HepG2 (cell line): ENCODE measurements around the gene NT5DC2. TPM values are rescaled to one million over a fixed set of nuclear protein-coding genes. Genes with fewer than 3 reads are reported as not detected.

ENCODE experiments used
- ATAC-seq: fragments of 200-7000 bp; cut with Tn5 transposase; 3 replicates; pipeline ENCODE4 v1.9.1; 2020; ENCODE audit warnings: mild to moderate bottlenecking, moderate library complexity
- BruUV-seq: library from RNA; stranded (reverse); fragments of 400-500 nt; replicated peaks from 2 replicates; lab custom pipeline; 2021; lab: Mats Ljungman, UMichigan
- CTCF ChIA-PET: fragments of 300-600 bp; formaldehyde crosslinking; extraction: SDS; loops from one replicate; lab custom pipeline; 2021; ENCODE audit warnings: low total read pairs, inconsistent platforms, low intra/inter-chr PET ratio; lab: Yijun Ruan, JAX
- POLR2A ChIA-PET: fragments of 350-600 bp; sonication (Branson Sonifier 250); formaldehyde crosslinking; loops from one replicate; lab custom pipeline; 2020; ENCODE audit warnings: antibody characterized with exemption, inconsistent platforms; lab: Yijun Ruan, JAX
- DNase-seq: peaks from one replicate; pipeline ENCODE4 v3.0.0-alpha.2; 2015; ENCODE audit warnings: low spot score
- FAIRE-seq: peaks from 3 replicates; lab custom pipeline; 2011; peaks lifted over from hg19 to GRCh38; lab: Jason Lieb, UNC
- H2AFZ ChIP-seq: one replicate; pipeline ENCODE4 v1.6.1; 2011; ENCODE audit warnings: low read length, inconsistent platforms
- H3K27ac ChIP-seq: fragments of 300-600 bp; 3 replicates; pipeline ENCODE4 v1.8.0; 2011; ENCODE audit warnings: mixed run types, mild to moderate bottlenecking, mixed read lengths, low read length, inconsistent platforms; ENCODE audit not compliant: insufficient read depth; ENCODE audit errors: extremely low read length
- H3K27me3 ChIP-seq, 2 experiments: fragments of 200-600 bp in 1 of 2; 2 replicates in 1 of 2; 3 replicates in 1 of 2; pipeline versions ENCODE4 v1.6.0 to v1.8.0; 2011; ENCODE audit warnings: low read length in 2 of 2, mild to moderate bottlenecking in 2 of 2, moderate library complexity in 2 of 2, inconsistent platforms in 1 of 2; ENCODE audit not compliant: insufficient read depth in 2 of 2, control insufficient read depth in 1 of 2
- H3K36me3 ChIP-seq, 2 experiments: fragments of 200-600 bp in 1 of 2; replicated peaks in 1 of 2; 2 replicates in 1 of 2; 3 replicates in 1 of 2; pipeline versions ENCODE4 v1.5.1 to v1.8.0; 2011; ENCODE audit warnings: low read length in 2 of 2, inconsistent platforms in 1 of 2; ENCODE audit not compliant: insufficient read depth in 2 of 2, control insufficient read depth in 1 of 2
- H3K4me1 ChIP-seq: 2 replicates; pipeline ENCODE4 v1.5.1; 2012; ENCODE audit warnings: low read length, inconsistent platforms; ENCODE audit not compliant: insufficient read depth
- H3K4me2 ChIP-seq: 2 replicates; pipeline ENCODE4 v1.6.0; 2011; ENCODE audit warnings: low read depth, low read length, inconsistent platforms
- H3K4me3 ChIP-seq, 3 experiments: fragments of 200-600 bp in 1 of 3; sonication (generic), shearing (Covaris generic) in 1 of 3; replicated peaks in 1 of 3; 2 replicates each; pipeline ENCODE4 v1.5.1; 2011 to 2016; ENCODE audit warnings: low read length in 3 of 3, inconsistent platforms in 2 of 3, low read depth in 2 of 3, mild to moderate bottlenecking in 2 of 3, control low read depth in 1 of 3, mixed read lengths in 1 of 3; ENCODE audit not compliant: insufficient read depth in 1 of 3
- H3K79me2 ChIP-seq: one replicate; pipeline ENCODE4 v1.6.1; 2011; ENCODE audit warnings: low read length, inconsistent platforms; ENCODE audit not compliant: insufficient read depth
- H3K9ac ChIP-seq: 2 replicates; pipeline ENCODE4 v1.6.0; 2011; ENCODE audit warnings: mild to moderate bottlenecking, low read depth, low read length, inconsistent platforms; ENCODE audit not compliant: insufficient read depth
- H3K9me3 ChIP-seq: 2 replicates; pipeline ENCODE4 v1.5.1; 2012; ENCODE audit warnings: mild to moderate bottlenecking, low read length
- H4K20me1 ChIP-seq: 2 replicates; pipeline ENCODE4 v1.6.0; 2011; ENCODE audit warnings: inconsistent platforms, mild to moderate bottlenecking, low read length, moderate library complexity; ENCODE audit not compliant: insufficient read depth
- ETV6 ChIP-seq: sonication (generic); formaldehyde crosslinking; conservative IDR thresholded peaks from 2 replicates; pipeline ENCODE4 v1.4.0; 2020; ENCODE audit warnings: missing genetic modification reagents
- MNT ChIP-seq: fragments of 450-650 bp; IDR thresholded peaks from 2 replicates; pipeline ENCODE4 v1.6.1; 2016
- TARDBP ChIP-seq: sonication (generic); formaldehyde crosslinking; IDR thresholded peaks from 2 replicates; pipeline ENCODE4 v1.8.0; 2022; ENCODE audit warnings: mild to moderate bottlenecking, missing genetic modification reagents
- ZFX ChIP-seq: sonication (generic); formaldehyde crosslinking; IDR thresholded peaks from 2 replicates; pipeline ENCODE4 v1.4.0; 2020; ENCODE audit warnings: mild to moderate bottlenecking, low read depth, missing genetic modification reagents, moderate library complexity
- ZNF280B ChIP-seq: sonication (generic); formaldehyde crosslinking; IDR thresholded peaks from 2 replicates; pipeline ENCODE4 v1.5.0; 2020; ENCODE audit warnings: missing genetic modification reagents, mild to moderate bottlenecking, borderline replicate concordance
- ZNF598 ChIP-seq: sonication (generic); formaldehyde crosslinking; IDR thresholded peaks from 2 replicates; pipeline ENCODE4 v1.5.1; 2020; ENCODE audit warnings: mild to moderate bottlenecking, missing genetic modification reagents, borderline replicate concordance
- ZNF850 ChIP-seq: sonication (generic); formaldehyde crosslinking; conservative IDR thresholded peaks from 2 replicates; pipeline ENCODE4 v1.9.0; 2021; ENCODE audit warnings: mild to moderate bottlenecking, missing genetic modification reagents
- ZSCAN9 ChIP-seq: IDR thresholded peaks from 2 replicates; pipeline ENCODE4 v1.6.1; 2016; ENCODE audit warnings: borderline replicate concordance
- WGBS: methylation state at CpG from one replicate; pipeline ENCODE4 v1.1.6; 2017; ENCODE audit warnings: low lambda C conversion rate; 5-methylcytosine and 5-hydroxymethylcytosine counted together
- in situ Hi-C: cut with HindIII; loops from 2 replicates; pipeline ENCODE4 v1.10.0; 2017; ENCODE audit warnings: low pct_unique_long_range_greater_than_20kb; ENCODE audit not compliant: extremely low pct_ligation_motif_present
- intact Hi-C: fragments of 100-400 bp; cut with micrococcal nuclease; formaldehyde crosslinking; loops from one replicate; pipeline ENCODE4 v1.10.0; 2022; ENCODE audit not compliant: unreplicated experiment
- polyA plus RNA-seq, 8 experiments: library from polyadenylated mRNA; depleted of rRNA in 3 of 8; stranded (reverse) in 7 of 8; unstranded in 1 of 8; fragments of >200 nt; fragmentation: Illumina TruSeq in 4 of 8; extraction: Trizol in 4 of 8; gene quantifications; 2 replicates each; pipeline versions ENCODE4 v1.2.1 to v1.2.3, GENCODE V29; 2011 to 2016; ENCODE audit warnings: low read depth in 4 of 8, missing spikeins in 1 of 8, mixed read lengths in 1 of 8; ENCODE audit not compliant: insufficient read depth in 1 of 8
- total RNA-seq, 5 experiments: library from RNA; depleted of rRNA; stranded (reverse); fragments of >200 nt; fragmentation: Illumina TruSeq; extraction: Trizol; gene quantifications; 2 replicates each; pipeline ENCODE4 v1.2.3, GENCODE V29; 2016; ENCODE audit warnings: low read depth in 1 of 5

Gene NT5DC2
- total and polyA plus RNA-seq, 2 of the 13 experiments (the other 11 are each of a cell fraction or from before 2014, with no cell fraction given): 131 to 240 TPM

GRCh38 chr3:52520141-52520667 lies 13.5 kb downstream of the NT5DC2 start:
- DNase-seq (no peak), ATAC-seq (no peak), FAIRE-seq (no peak)
- Histone ChIP-seq H3K79me2 (no peaks in the 10 kb centered on the region), H3K27me3 (peaks cover 9 to 31% of the 10 kb centered on the region in 2 experiments), H3K9ac (no peak overlapping the region), H4K20me1 (no peaks in the 10 kb centered on the region), H3K4me2 (no peak overlapping the region), H3K4me1 (peaks cover 18% of the 10 kb centered on the region), H3K9me3 (no peaks in the 10 kb centered on the region), H3K36me3 (peaks cover 6 to 12% of the 10 kb centered on the region in 2 experiments; a peak in 4 of 5 replicates), H2AFZ (no peak overlapping the region), H3K27ac (no peak overlapping the region), H3K4me3 (no peak overlapping the region)
- BruUV-seq: no TSS peak
- 51% methylated on average over 7 of the region's 14 CpGs for WGBS
- intact Hi-C loops (no loop called here), in situ Hi-C loops (no loop called here)
- POLR2A ChIA-PET: no interaction called here
- CTCF ChIA-PET: no interaction called here
- TF ChIP-seq TARDBP (CRISPR knock-in tag) (no peak), ZSCAN9 (no peak), ETV6 (CRISPR knock-in tag) (no peak)

GRCh38 chr3:52519445-52520140 lies 14.1 kb downstream of the NT5DC2 start:
- POLR2A ChIA-PET: interaction anchor here (1.4 kb wide), 1 partner anchor 13 kb away, joined by 5 read pairs; no protein-coding TSS in a partner anchor
- Histone ChIP-seq H3K4me1 (peaks cover 24% of the 10 kb centered on the region), H2AFZ (no peak overlapping the region), H3K27ac (no peak overlapping the region), H4K20me1 (no peaks in the 10 kb centered on the region), H3K27me3 (peaks cover 13 to 37% of the 10 kb centered on the region in 2 experiments), H3K9ac (no peak overlapping the region), H3K79me2 (no peaks in the 10 kb centered on the region), H3K36me3 (peaks cover 4 to 9% of the 10 kb centered on the region in 2 experiments; a peak in 3 of 5 replicates), H3K4me3 (no peak overlapping the region), H3K4me2 (no peak overlapping the region), H3K9me3 (no peaks in the 10 kb centered on the region)
- WGBS: 19% methylated on average over 7 of the region's 22 CpGs
- CTCF ChIA-PET: no interaction called here
- in situ Hi-C loops (no loop called here), intact Hi-C loops (no loop called here)
- DNase-seq: no peak
- BruUV-seq: no TSS peak
- no peak for ATAC-seq
- 0 out of 2 replicates have a peak, but pooled peaks have one; percentile 12 for TF ChIP-seq ZNF280B (CRISPR knock-in tag)
- TF ChIP-seq ZFX (CRISPR knock-in tag): peak; percentile 11; the same call in 1 of the 2 replicates
- TF ChIP-seq ZNF850 (CRISPR knock-in tag): no peak
- no peak for TF ChIP-seq ZNF598
- peak; percentile 82 for TF ChIP-seq MNT
- no peak for FAIRE-seq
